NCI-H1417 treated with DMSO at 0.1 percent for 48 hours (cell line): ENCODE data around the gene C14orf119.

Source experiments
- DNase-seq: peaks from one replicate; lab custom pipeline; 2025; lab: John Stamatoyannopoulos, UW

Gene C14orf119

GRCh38 chr14:23126548-23127278 lies 31.4 kb downstream of the C14orf119 start:
- no peak for DNase-seq

GRCh38 chr14:23127861-23128260 lies 32.6 kb downstream of the C14orf119 start:
- no peak for DNase-seq

- no peak for DNase-seq
These were observed 33.9 kb downstream of the C14orf119 start for GRCh38 chr14:23128969-23129758.

- DNase-seq: no peak
These were observed 34.5 kb downstream of the C14orf119 start for GRCh38 chr14:23129759-23130316.

GRCh38 chr14:23130871-23131270 lies 35.6 kb downstream of the C14orf119 start:
- DNase-seq: no peak

- no peak for DNase-seq
These were observed 36.2 kb downstream of the C14orf119 start for GRCh38 chr14:23131482-23131881.

GRCh38 chr14:23132970-23133369 lies 37.7 kb downstream of the C14orf119 start:
- no peak for DNase-seq

- DNase-seq: no peak
These were observed 41.3 kb downstream of the C14orf119 start for GRCh38 chr14:23136566-23137133.

- no peak for DNase-seq
These were observed 42.0 kb downstream of the C14orf119 start for GRCh38 chr14:23137192-23137812.

- DNase-seq: no peak
These were observed 42.7 kb downstream of the C14orf119 start for GRCh38 chr14:23137813-23138535.

GRCh38 chr14:23139874-23140273 lies 44.6 kb downstream of the C14orf119 start:
- DNase-seq: no peak

GRCh38 chr14:23140371-23140770 lies 45.1 kb downstream of the C14orf119 start:
- DNase-seq: no peak

GRCh38 chr14:23141706-23142444 lies 46.6 kb downstream of the C14orf119 start:
- no peak for DNase-seq

GRCh38 chr14:23142826-23143225 lies 47.5 kb downstream of the C14orf119 start:
- DNase-seq: no peak

GRCh38 chr14:23143911-23144310 lies 48.6 kb downstream of the C14orf119 start:
- DNase-seq: no peak

- DNase-seq: no peak
These were observed 50.6 kb downstream of the C14orf119 start for GRCh38 chr14:23145794-23146350.

GRCh38 chr14:23146351-23146910 lies 51.1 kb downstream of the C14orf119 start:
- DNase-seq: no peak

- no peak for DNase-seq
These were observed 51.7 kb downstream of the C14orf119 start for GRCh38 chr14:23146980-23147379.

GRCh38 chr14:23147676-23148075 lies 52.4 kb downstream of the C14orf119 start:
- no peak for DNase-seq

- DNase-seq: no peak
These were observed 53.4 kb downstream of the C14orf119 start for GRCh38 chr14:23148591-23149249.
